Trophoblast cell (in vitro differentiated cells and primary cell): ENCODE data around the gene DNALI1. TPM values are rescaled to one million over a fixed set of nuclear protein-coding genes. Genes with fewer than 3 reads are reported as not detected.
A peak's percentile ranks its signal among the peaks of the same experiment; 100 is the strongest.

Experiments used
- DNase-seq, 2 donors: peaks; one replicate each; pipeline ENCODE4 v3.0.0-alpha.2; 2016
- H2AFZ ChIP-seq: 2 replicates; pipeline ENCODE4 v1.6.1; 2013; ENCODE audit warnings: low read length, moderate library complexity, mild to moderate bottlenecking; ENCODE audit not compliant: insufficient read depth, poor library complexity
- H2AK5ac ChIP-seq: 2 replicates; pipeline ENCODE4 v1.6.1; 2013; ENCODE audit warnings: mild to moderate bottlenecking, low read length
- H2BK120ac ChIP-seq: 2 replicates; pipeline ENCODE4 v1.6.1; 2013; ENCODE audit warnings: low read length, mild to moderate bottlenecking, moderate library complexity; ENCODE audit not compliant: insufficient read depth, poor library complexity
- H2BK12ac ChIP-seq: 2 replicates; pipeline ENCODE4 v1.6.1; 2013; ENCODE audit warnings: mild to moderate bottlenecking, low read length, moderate library complexity
- H2BK5ac ChIP-seq: 2 replicates; pipeline ENCODE4 v1.6.1; 2013; ENCODE audit warnings: low read length, low read depth, moderate library complexity, mild to moderate bottlenecking; ENCODE audit not compliant: poor library complexity
- H3K14ac ChIP-seq: 2 replicates; pipeline ENCODE4 v1.6.1; 2013; ENCODE audit warnings: mild to moderate bottlenecking, low read length
- H3K18ac ChIP-seq: 2 replicates; pipeline ENCODE4 v1.6.1; 2013; ENCODE audit warnings: mild to moderate bottlenecking, low read length
- H3K23ac ChIP-seq: 2 replicates; pipeline ENCODE4 v1.6.1; 2013; ENCODE audit warnings: low read length
- H3K27ac ChIP-seq: 2 replicates; pipeline ENCODE4 v1.5.1; 2013; ENCODE audit warnings: low read depth, mild to moderate bottlenecking, inconsistent platforms, low read length, moderate library complexity
- H3K27me3 ChIP-seq: 2 replicates; pipeline ENCODE4 v1.6.1; 2013; ENCODE audit warnings: inconsistent platforms, mild to moderate bottlenecking, low read length, moderate library complexity; ENCODE audit not compliant: insufficient read depth
- H3K36me3 ChIP-seq, 2 experiments: 1 replicate in 1 of 2; 2 replicates in 1 of 2; pipeline ENCODE4 v1.6.1; 2013; ENCODE audit warnings: low read length in 2 of 2, mild to moderate bottlenecking in 2 of 2, moderate library complexity in 1 of 2; ENCODE audit not compliant: insufficient read depth in 2 of 2, control insufficient read depth in 1 of 2
- H3K4ac ChIP-seq: 2 replicates; pipeline ENCODE4 v1.6.1; 2013; ENCODE audit warnings: low read depth, mild to moderate bottlenecking, low read length, moderate library complexity
- H3K4me1 ChIP-seq, 2 experiments: 1 replicate in 1 of 2; 2 replicates in 1 of 2; pipeline ENCODE4 v1.6.1; 2013; ENCODE audit warnings: low read length in 2 of 2, mild to moderate bottlenecking in 2 of 2, moderate library complexity in 1 of 2; ENCODE audit not compliant: insufficient read depth in 2 of 2, control insufficient read depth in 1 of 2
- H3K4me2 ChIP-seq: 2 replicates; pipeline ENCODE4 v1.6.1; 2013; ENCODE audit warnings: inconsistent platforms, mild to moderate bottlenecking, low read length, moderate library complexity
- H3K4me3 ChIP-seq: 2 replicates; pipeline ENCODE4 v1.5.1; 2013; ENCODE audit warnings: mild to moderate bottlenecking, low read depth, low read length, inconsistent platforms
- H3K79me1 ChIP-seq: one replicate; pipeline ENCODE4 v1.6.1; 2013; ENCODE audit warnings: low read length
- H3K79me2 ChIP-seq: 2 replicates; pipeline ENCODE4 v1.6.1; 2013; ENCODE audit warnings: low read length, mild to moderate bottlenecking; ENCODE audit not compliant: control insufficient read depth, insufficient read depth, poor library complexity
- H3K9ac ChIP-seq: 2 replicates; pipeline ENCODE4 v1.6.1; 2013; ENCODE audit warnings: mild to moderate bottlenecking, low read length
- H3K9me3 ChIP-seq: 2 replicates; pipeline ENCODE4 v1.6.1; 2013; ENCODE audit warnings: low read depth, mild to moderate bottlenecking, control low read depth, inconsistent platforms, low read length; ENCODE audit not compliant: insufficient read depth
- H4K12ac ChIP-seq: 2 replicates; pipeline ENCODE4 v1.6.1; 2013; ENCODE audit warnings: low read depth, mild to moderate bottlenecking, low read length, moderate library complexity
- H4K8ac ChIP-seq: 2 replicates; pipeline ENCODE4 v1.6.1; 2013; ENCODE audit warnings: low read depth, mild to moderate bottlenecking, low read length, moderate library complexity
- H4K91ac ChIP-seq: one replicate; pipeline ENCODE4 v1.6.1; 2013; ENCODE audit warnings: low read depth, mild to moderate bottlenecking, low read length, moderate library complexity
- WGBS: extraction: QIAGEN DNeasy Blood & Tissue Kit; methylation state at CpG from one replicate; pipeline ENCODE4 v1.1.7; 2013; ENCODE audit warnings: missing lambda C conversion rate; ENCODE audit not compliant: insufficient read length, insufficient coverage; ENCODE audit errors: extremely low coverage; 5-methylcytosine and 5-hydroxymethylcytosine counted together
- polyA plus RNA-seq: library from polyadenylated mRNA; stranded (reverse); fragments of 200-250 nt; gene quantifications from 2 replicates; pipeline ENCODE4 v1.2.3, GENCODE V29; 2013

The DNALI1 gene
- polyA plus RNA-seq, result 4.9 and 5.3 TPM in 2 replicates

- H2AK5ac ChIP-seq, result no peak within 1 kb of the TSS
- whole genome bisulfite sequencing, result no CpG with 5 or more reads among the region's 31 CpGs
- H2BK12ac ChIP-seq, result no peak within 1 kb of the TSS
- H3K9me3 ChIP-seq, result no peaks in the 10 kb centered on the region
- H3K36me3 ChIP-seq, result peaks cover 0 to 4% of the 10 kb centered on the region in 2 experiments
- H3K27ac ChIP-seq, result no peak within 1 kb of the TSS
- no peak within 1 kb of the TSS for H3K4ac ChIP-seq
- peaks cover 5 to 14% of the 10 kb centered on the region in 2 experiments for H3K4me1 ChIP-seq
- H3K9ac ChIP-seq, result no peak within 1 kb of the TSS
- H3K4me2 ChIP-seq, result peak within 1 kb of the TSS; percentile 53
- H4K12ac ChIP-seq, result peak within 1 kb of the TSS; percentile 40
- peaks cover 6% of the 10 kb centered on the region for H3K79me2 ChIP-seq
- peak within 1 kb of the TSS; percentile 87 for H4K8ac ChIP-seq
- no peak within 1 kb of the TSS for H3K23ac ChIP-seq
- H3K18ac ChIP-seq, result no peak within 1 kb of the TSS
- peak; percentile 86 to 94 for DNase-seq
- H3K4me3 ChIP-seq, result no peak within 1 kb of the TSS
- peaks cover 5% of the 10 kb centered on the region for H3K79me1 ChIP-seq
- no peak within 1 kb of the TSS for H3K14ac ChIP-seq
- no peak within 1 kb of the TSS for H2BK120ac ChIP-seq
- no peak within 1 kb of the TSS for H4K91ac ChIP-seq
- H2AFZ ChIP-seq, result peak within 1 kb of the TSS; percentile 66
- H3K27me3 ChIP-seq, result no peaks in the 10 kb centered on the region
- H2BK5ac ChIP-seq, result no peak within 1 kb of the TSS
Observed at GRCh38 chr1:37556712-37557196, at the start of gene DNALI1. Gene DNALI1 (plus strand): TSS chr1:37556940. CDS start chr1:37556995, 55 bp downstream.

DNA sequence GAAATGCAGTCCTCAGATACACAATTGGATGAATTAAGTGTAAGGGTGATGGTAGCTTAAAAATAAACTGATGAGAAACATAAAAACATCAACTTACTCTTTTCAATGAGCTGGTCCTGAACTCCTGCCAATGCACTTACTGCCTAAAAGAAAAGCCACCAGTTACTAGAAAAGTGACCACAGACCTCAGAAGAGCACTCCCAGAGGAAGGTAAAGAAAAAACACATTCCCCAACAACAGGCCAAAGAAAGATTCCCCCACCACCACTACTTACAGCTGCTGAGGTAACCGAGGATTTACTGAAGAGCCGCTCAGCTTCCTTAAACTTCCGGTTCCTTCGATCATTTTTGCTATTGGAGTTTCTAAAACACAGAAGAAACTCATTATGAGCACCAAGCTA is 47.6 kb upstream of the DNALI1 start:
- no peak overlapping the region for H3K4me3 ChIP-seq
- no peak overlapping the region for H4K12ac ChIP-seq
- H2BK5ac ChIP-seq, result no peak overlapping the region
- H3K79me2 ChIP-seq, result peaks cover 3% of the 10 kb centered on the region
- no peak overlapping the region for H2AK5ac ChIP-seq
- no peak for DNase-seq
- no peak overlapping the region for H2AFZ ChIP-seq
- no peaks in the 10 kb centered on the region for H3K27me3 ChIP-seq
- H3K27ac ChIP-seq, result no peak overlapping the region
- no peak overlapping the region for H3K23ac ChIP-seq
- no peak overlapping the region for H3K14ac ChIP-seq
- no peak overlapping the region for H4K91ac ChIP-seq
- no peaks in the 10 kb centered on the region for H3K79me1 ChIP-seq
- H3K18ac ChIP-seq, result no peak overlapping the region
- peaks cover 12 to 16% of the 10 kb centered on the region in 2 experiments for H3K36me3 ChIP-seq
- H3K4me1 ChIP-seq, result peaks cover 5 to 6% of the 10 kb centered on the region in 2 experiments
- H2BK12ac ChIP-seq, result no peak overlapping the region
- no CpG with 5 or more reads among the region's 4 CpGs for WGBS
- H3K9ac ChIP-seq, result no peak overlapping the region
- no peak overlapping the region for H3K4ac ChIP-seq
- no peak overlapping the region for H2BK120ac ChIP-seq
- no peaks in the 10 kb centered on the region for H3K9me3 ChIP-seq
- no peak overlapping the region for H3K4me2 ChIP-seq
- H4K8ac ChIP-seq, result no peak overlapping the region

DNA sequence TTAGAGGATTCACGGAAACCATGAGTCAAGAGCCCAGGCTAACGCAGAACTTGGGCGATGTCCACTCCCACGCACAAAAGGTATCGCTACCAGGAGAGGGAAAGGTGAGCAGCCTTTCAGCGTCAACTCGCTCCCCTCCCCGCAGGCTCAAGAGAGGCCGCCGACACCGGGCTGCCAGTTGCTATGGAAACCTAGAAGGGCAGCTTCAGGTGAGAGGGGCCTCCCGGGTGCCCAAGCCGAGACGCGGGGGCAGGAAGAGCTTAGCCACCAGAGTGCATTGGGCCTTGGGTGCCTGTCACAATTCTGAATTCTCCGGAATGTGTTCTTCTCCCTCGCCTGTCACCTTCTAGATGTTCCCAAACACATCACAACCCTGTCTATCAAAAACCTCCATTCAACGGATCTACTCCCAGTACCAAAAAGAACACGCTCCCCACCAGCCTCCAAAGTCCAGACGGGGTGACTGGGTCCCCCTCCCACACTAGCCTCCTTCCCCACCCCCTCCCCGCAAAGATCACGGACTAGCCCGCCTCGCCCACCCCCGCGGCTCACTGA is 42.9 kb upstream of the DNALI1 start:
- Histone ChIP-seq H3K18ac (peak overlapping the region; percentile 74), H3K9ac (peak overlapping the region; percentile 20), H4K12ac (no peak overlapping the region), H3K4me2 (peak overlapping the region; percentile 91), H3K36me3 (peaks cover 5% of the 10 kb centered on the region in 2 experiments), H3K4me1 (peaks cover 5 to 6% of the 10 kb centered on the region in 2 experiments), H3K4ac (no peak overlapping the region), H3K9me3 (no peaks in the 10 kb centered on the region), H2BK120ac (no peak overlapping the region), H3K79me2 (peaks cover 7% of the 10 kb centered on the region), H3K14ac (no peak overlapping the region), H2BK12ac (no peak overlapping the region), H3K4me3 (peak overlapping the region; percentile 83), H4K91ac (peak overlapping the region; percentile 86), H3K79me1 (peaks cover 7% of the 10 kb centered on the region), H2BK5ac (no peak overlapping the region), H3K27ac (no peak overlapping the region), H2AFZ (no peak overlapping the region), H2AK5ac (no peak overlapping the region), H4K8ac (no peak overlapping the region), H3K27me3 (no peaks in the 10 kb centered on the region), H3K23ac (no peak overlapping the region)
- peak; percentile 7 to 30 for DNase-seq
- no CpG with 5 or more reads among the region's 26 CpGs for WGBS

- peak within 1 kb of the TSS; percentile 91 for H3K14ac ChIP-seq
- no peak within 1 kb of the TSS for H3K23ac ChIP-seq
- no peak within 1 kb of the TSS for H2AK5ac ChIP-seq
- peak within 1 kb of the TSS; percentile 89 for H4K12ac ChIP-seq
- peak within 1 kb of the TSS; percentile 47 for H2BK5ac ChIP-seq
- H3K79me2 ChIP-seq, result peaks cover 7% of the 10 kb centered on the region
- peaks cover 7% of the 10 kb centered on the region for H3K79me1 ChIP-seq
- peak within 1 kb of the TSS; percentile 66 for H3K27ac ChIP-seq
- H3K18ac ChIP-seq, result peak within 1 kb of the TSS; percentile 93
- H2BK12ac ChIP-seq, result peak within 1 kb of the TSS; percentile 30
- H4K91ac ChIP-seq, result peak within 1 kb of the TSS; percentile 86
- peak within 1 kb of the TSS; percentile 42 for H3K4ac ChIP-seq
- DNase-seq, result peak; percentile 76 to 93
- H3K9me3 ChIP-seq, result no peaks in the 10 kb centered on the region
- peaks cover 5 to 6% of the 10 kb centered on the region in 2 experiments for H3K4me1 ChIP-seq
- peaks cover 4 to 5% of the 10 kb centered on the region in 2 experiments for H3K36me3 ChIP-seq
- H3K4me2 ChIP-seq, result peak within 1 kb of the TSS; percentile 92
- H3K27me3 ChIP-seq, result no peaks in the 10 kb centered on the region
- peak within 1 kb of the TSS; percentile 83 for H3K4me3 ChIP-seq
- H2AFZ ChIP-seq, result peak within 1 kb of the TSS; percentile 96
- H4K8ac ChIP-seq, result peak within 1 kb of the TSS; percentile 97
- peak within 1 kb of the TSS; percentile 77 for H2BK120ac ChIP-seq
- no CpG with 5 or more reads among the region's 100 CpGs for WGBS
- H3K9ac ChIP-seq, result peak within 1 kb of the TSS; percentile 70
Observed at GRCh38 chr1:37514350-37515184, 42.2 kb upstream of the DNALI1 start, which contains the start of gene MEAF6. Gene MEAF6 (minus strand): TSS chr1:37514766. CDS start chr1:37514746, 20 bp downstream.
